Skeletal muscle tissue (tissue), 4 donors: ENCODE data around the gene GRPEL2. TPM values are rescaled to one million over a fixed set of nuclear protein-coding genes. Genes with fewer than 3 reads are reported as not detected.
A peak's percentile ranks its signal among the peaks of the same experiment; 100 is the strongest.

Source experiments
- H3K27ac ChIP-seq: one replicate; pipeline ENCODE4 v1.7.0; 2013; ENCODE audit warnings: mild to moderate bottlenecking, low read depth, low read length, inconsistent platforms
- H3K27me3 ChIP-seq, 3 donors: one replicate each; pipeline ENCODE4 v1.7.0; 2013; ENCODE audit warnings: low read length in 3 of 3; ENCODE audit not compliant: control insufficient read depth in 3 of 3, insufficient read depth in 3 of 3
- H3K36me3 ChIP-seq, 3 donors: one replicate each; pipeline ENCODE4 v1.7.0; 2013; ENCODE audit warnings: low read length in 3 of 3; ENCODE audit not compliant: control insufficient read depth in 3 of 3, insufficient read depth in 3 of 3
- H3K4me1 ChIP-seq, 3 donors: one replicate each; pipeline ENCODE4 v1.7.0; 2013; ENCODE audit warnings: low read length in 3 of 3, mild to moderate bottlenecking in 3 of 3; ENCODE audit not compliant: control insufficient read depth in 3 of 3, insufficient read depth in 3 of 3
- H3K4me3 ChIP-seq, 3 donors: one replicate each; pipeline ENCODE4 v1.7.0; 2013; ENCODE audit warnings: low read length in 3 of 3
- H3K9ac ChIP-seq, 3 donors: one replicate each; pipeline ENCODE4 v1.7.0; 2013; ENCODE audit warnings: low read length in 3 of 3, mild to moderate bottlenecking in 3 of 3, moderate library complexity in 2 of 3, low read depth in 1 of 3
- H3K9me3 ChIP-seq, 3 donors: one replicate each; pipeline ENCODE4 v1.7.0; 2013; ENCODE audit warnings: low read length in 3 of 3; ENCODE audit not compliant: control insufficient read depth in 3 of 3
- total RNA-seq: library from RNA; depleted of rRNA; stranded (reverse); fragments of >200 nt; gene quantifications from one replicate; pipeline ENCODE4 v1.2.3, GENCODE V29; 2014
- donor health status: Osteomylitis.

Gene GRPEL2
- total RNA-seq, 1 donor from 2014 or later = 14.1 TPM

- Histone ChIP-seq H3K9me3 (no peaks in the 10 kb centered on the region), H3K4me3 (no peak overlapping the region), H3K9ac (peak overlapping the region in 1 of 3 donors; percentile 76), H3K27ac (peak overlapping the region; percentile 67), H3K36me3 (no peaks in the 10 kb centered on the region), H3K27me3 (no peaks in the 10 kb centered on the region), H3K4me1 (peaks cover 26 to 35% (median 33%) of the 10 kb centered on the region in 3 donors)
These were observed 35.3 kb downstream of the GRPEL2 start for GRCh38 chr5:149380466-149381121.

GRCh38 chr5:149381261-149381985 is 36.1 kb downstream of the GRPEL2 start:
- Histone ChIP-seq H3K27ac (peak overlapping the region; percentile 67), H3K4me3 (peak overlapping the region in 1 of 3 donors; percentile 49), H3K27me3 (no peaks in the 10 kb centered on the region), H3K36me3 (no peaks in the 10 kb centered on the region), H3K9ac (peak overlapping the region; percentile 38 to 76 (median 65)), H3K9me3 (no peaks in the 10 kb centered on the region), H3K4me1 (peaks cover 29 to 43% (median 41%) of the 10 kb centered on the region in 3 donors)

DNA sequence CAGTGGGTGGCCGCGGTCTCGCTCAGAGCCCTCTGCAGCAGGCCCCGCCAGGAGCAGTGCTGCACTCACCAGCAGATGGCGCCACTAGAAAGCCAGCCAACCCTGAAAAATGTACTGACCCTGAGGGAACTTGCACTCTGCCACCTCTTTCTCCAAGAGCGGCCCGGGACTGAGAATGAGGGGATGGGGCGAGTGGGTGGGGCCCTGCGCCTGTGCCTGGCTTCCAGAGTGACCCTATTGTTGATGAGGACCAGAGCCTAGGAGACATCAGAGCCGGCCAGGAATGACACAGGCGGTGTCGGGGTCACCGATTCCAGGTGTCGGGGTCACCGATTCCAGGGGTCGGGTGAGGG is 36.7 kb downstream of the GRPEL2 start:
- Histone ChIP-seq H3K4me1 (peaks cover 33 to 48% (median 46%) of the 10 kb centered on the region in 3 donors), H3K36me3 (no peaks in the 10 kb centered on the region), H3K27me3 (no peaks in the 10 kb centered on the region), H3K9me3 (no peaks in the 10 kb centered on the region), H3K27ac (peak overlapping the region; percentile 67), H3K4me3 (peak overlapping the region in 1 of 3 donors; percentile 49), H3K9ac (peak overlapping the region; percentile 38 to 76 (median 65))

- H3K4me1 ChIP-seq = peaks cover 38 to 52% (median 52%) of the 10 kb centered on the region in 3 donors
- H3K4me3 ChIP-seq = peak overlapping the region; percentile 17 to 42 (median 23)
- H3K9ac ChIP-seq = peak overlapping the region in 2 of 3 donors; percentile 59 to 78
- H3K36me3 ChIP-seq = no peaks in the 10 kb centered on the region
- no peaks in the 10 kb centered on the region for H3K27me3 ChIP-seq
- peak overlapping the region; percentile 67 for H3K27ac ChIP-seq
- no peaks in the 10 kb centered on the region for H3K9me3 ChIP-seq
These were observed 37.4 kb downstream of the GRPEL2 start for GRCh38 chr5:149382517-149383220.

GRCh38 chr5:149383399-149383798 is 38.1 kb downstream of the GRPEL2 start:
- peak overlapping the region; percentile 67 for H3K27ac ChIP-seq
- H3K27me3 ChIP-seq = no peaks in the 10 kb centered on the region
- no peaks in the 10 kb centered on the region for H3K9me3 ChIP-seq
- peak overlapping the region; percentile 33 to 78 (median 59) for H3K9ac ChIP-seq
- H3K4me3 ChIP-seq = peak overlapping the region; percentile 17 to 42 (median 23)
- peaks cover 43 to 59% (median 56%) of the 10 kb centered on the region in 3 donors for H3K4me1 ChIP-seq
- no peaks in the 10 kb centered on the region for H3K36me3 ChIP-seq

DNA sequence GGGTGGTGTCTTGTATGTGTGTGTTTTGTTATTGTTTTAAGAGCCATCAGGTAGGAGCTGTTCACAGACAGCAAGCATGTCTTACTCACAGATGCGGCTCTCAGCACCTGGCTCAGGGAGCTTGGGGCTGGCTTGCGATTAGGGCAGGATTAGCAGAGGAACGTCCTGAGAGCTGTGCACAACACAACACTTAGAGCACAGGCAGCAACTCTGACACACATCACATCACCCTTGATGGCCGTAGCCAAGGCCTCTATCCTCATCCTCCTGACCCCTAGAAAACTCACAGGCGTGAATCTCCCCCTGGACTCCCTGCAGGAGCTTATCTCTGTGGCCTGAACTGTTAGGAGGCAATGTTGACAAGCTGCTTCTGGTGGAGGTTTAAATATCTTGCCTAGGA is 40.9 kb downstream of the GRPEL2 start:
- H3K9me3 ChIP-seq = no peaks in the 10 kb centered on the region
- no peaks in the 10 kb centered on the region for H3K36me3 ChIP-seq
- H3K9ac ChIP-seq = peak overlapping the region in 2 of 3 donors; percentile 54 to 68
- peaks cover 54 to 63% (median 58%) of the 10 kb centered on the region in 3 donors for H3K4me1 ChIP-seq
- H3K27ac ChIP-seq = peak overlapping the region; percentile 67
- no peak overlapping the region for H3K4me3 ChIP-seq
- no peaks in the 10 kb centered on the region for H3K27me3 ChIP-seq

- H3K36me3 ChIP-seq = no peaks in the 10 kb centered on the region
- no peak overlapping the region for H3K4me3 ChIP-seq
- H3K9me3 ChIP-seq = no peaks in the 10 kb centered on the region
- peak overlapping the region in 1 of 3 donors; percentile 41 for H3K9ac ChIP-seq
- H3K27me3 ChIP-seq = no peaks in the 10 kb centered on the region
- H3K27ac ChIP-seq = peak overlapping the region; percentile 67
- peaks cover 46 to 57% (median 49%) of the 10 kb centered on the region in 3 donors for H3K4me1 ChIP-seq
These were observed 41.9 kb downstream of the GRPEL2 start for GRCh38 chr5:149387081-149387631.

DNA sequence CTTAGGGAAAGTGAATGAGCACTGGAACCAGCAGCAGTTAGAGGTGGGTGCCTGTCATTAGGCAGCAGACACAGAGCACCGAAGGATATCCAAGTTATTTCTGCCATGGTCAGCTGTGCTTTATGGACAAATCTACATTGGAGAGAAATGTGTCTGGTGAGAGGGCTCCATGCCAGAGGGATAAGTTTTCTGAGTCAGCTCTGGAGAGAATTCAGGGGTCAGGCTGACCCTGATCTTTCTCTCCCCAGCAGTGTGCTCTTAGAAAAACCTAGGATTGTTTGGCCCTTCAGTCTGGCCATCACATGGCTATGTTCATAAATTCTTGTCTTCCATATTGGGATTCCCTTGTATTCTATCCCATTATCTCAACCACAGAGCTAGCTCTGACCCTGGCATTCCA is 42.7 kb downstream of the GRPEL2 start:
- Histone ChIP-seq H3K4me3 (no peak overlapping the region), H3K36me3 (no peaks in the 10 kb centered on the region), H3K9ac (peak overlapping the region in 1 of 3 donors; percentile 41), H3K27me3 (no peaks in the 10 kb centered on the region), H3K27ac (peak overlapping the region; percentile 67), H3K9me3 (no peaks in the 10 kb centered on the region), H3K4me1 (peaks cover 40 to 50% (median 41%) of the 10 kb centered on the region in 3 donors)

DNA sequence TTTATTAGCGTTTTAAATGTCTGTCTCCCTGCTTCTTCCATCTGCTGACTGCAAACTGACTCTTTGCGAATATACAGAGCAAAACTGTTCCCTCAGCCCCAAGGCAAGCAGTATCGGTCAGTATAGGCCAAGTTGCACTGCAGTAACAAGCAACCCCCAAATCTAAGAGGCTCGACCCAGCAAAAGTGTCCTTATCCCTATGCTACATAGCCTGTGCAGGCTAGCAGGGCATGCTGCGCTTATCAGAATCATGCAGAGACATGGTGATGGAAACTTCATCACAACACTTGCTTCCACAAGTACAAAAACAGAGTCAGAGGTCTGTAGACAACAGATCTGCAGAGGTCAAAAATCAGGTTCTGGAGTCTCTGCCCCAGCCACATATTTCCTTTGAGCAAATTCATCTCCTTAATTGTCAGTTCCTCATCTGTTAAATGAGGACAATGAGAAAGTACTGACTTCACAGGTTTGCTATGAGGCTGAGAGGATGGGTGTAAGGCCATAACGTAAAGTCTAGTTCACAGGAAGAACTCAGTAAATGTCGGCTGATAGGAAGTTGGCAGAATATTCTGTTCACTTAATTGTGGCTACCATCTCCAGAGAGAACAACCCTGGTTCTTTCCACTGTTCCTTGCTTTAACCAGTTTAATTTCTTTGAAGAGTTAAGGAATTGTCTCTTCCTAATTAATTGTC is 43.3 kb downstream of the GRPEL2 start:
- Histone ChIP-seq H3K4me1 (peaks cover 33 to 43% (median 34%) of the 10 kb centered on the region in 3 donors), H3K9ac (no peak overlapping the region), H3K27me3 (no peaks in the 10 kb centered on the region), H3K36me3 (no peaks in the 10 kb centered on the region), H3K4me3 (no peak overlapping the region), H3K27ac (peak overlapping the region; percentile 67), H3K9me3 (no peaks in the 10 kb centered on the region)
